Measurements from ENCODE around the gene RALGPS1. TPM values are rescaled to one million over a fixed set of nuclear protein-coding genes. Genes with fewer than 3 reads are reported as not detected.

RALGPS1 gene
- total RNA-seq, 4 donors from 2014 or later: 2.2 to 10.3 (median 5.4) TPM

- intact Hi-C loops (cut with DNase I; ENCODE audit: low total_unique reads) (loop anchor here (5.0 kb wide), 1 partner anchor 94 kb away; no protein-coding TSS in a partner anchor), in situ Hi-C loops (cut with MboI; ENCODE audit: low sequenced_read_pairs in 4 of 4) (loop anchor here in 2 of 4 donors (5.0 kb wide), 1 partner anchor 254 kb away; no protein-coding TSS in a partner anchor)
- Histone ChIP-seq H3K4me3 (no peak overlapping the region), H3K4me1 (peaks cover 29 to 41% of the 10 kb centered on the region in 2 donors), H3K36me3 (no peaks in the 10 kb centered on the region), H3K9me3 (no peaks in the 10 kb centered on the region), H3K27me3 (no peaks in the 10 kb centered on the region), H3K27ac (peak overlapping the region in 2 of 4 donors; percentile 47 to 56)
- DNase-seq (no peak), ATAC-seq (no peak)
- TF ChIP-seq CTCF (IDR thresholded peaks at IDR 0.05 in 4 of 5, conservative IDR thresholded peaks at IDR 0.05 in 1 of 5): no peak
- no peak for TF ChIP-seq POLR2A (IDR thresholded peaks at IDR 0.05)
These were observed 281.6 kb downstream of the RALGPS1 start for GRCh38 chr9:127195976-127196825.

- peak overlapping the region; percentile 29 to 57 (median 52) for H3K27ac ChIP-seq
- ATAC-seq: no peak
- H3K9me3 ChIP-seq: no peaks in the 10 kb centered on the region
- H3K4me3 ChIP-seq: no peak overlapping the region
- H3K36me3 ChIP-seq: no peaks in the 10 kb centered on the region
- TF ChIP-seq CTCF (IDR thresholded peaks at IDR 0.05 in 4 of 5, conservative IDR thresholded peaks at IDR 0.05 in 1 of 5): no peak
- TF ChIP-seq POLR2A (IDR thresholded peaks at IDR 0.05): no peak
- peaks cover 29 to 41% of the 10 kb centered on the region in 2 donors for H3K4me1 ChIP-seq
- H3K27me3 ChIP-seq: no peaks in the 10 kb centered on the region
- DNase-seq: no peak
- intact Hi-C loops (cut with DNase I; ENCODE audit: low total_unique reads): loop anchor here (5.0 kb wide), 1 partner anchor 94 kb away; no protein-coding TSS in a partner anchor
- in situ Hi-C loops (cut with MboI; ENCODE audit: low sequenced_read_pairs in 4 of 4): loop anchor here in 2 of 4 donors (5.0 kb wide), 1 partner anchor 254 kb away; no protein-coding TSS in a partner anchor
These were observed 282.2 kb downstream of the RALGPS1 start for GRCh38 chr9:127196826-127197145.

GRCh38 chr9:127197186-127197860 lies 282.7 kb downstream of the RALGPS1 start:
- H3K9me3 ChIP-seq: no peaks in the 10 kb centered on the region
- intact Hi-C loops (cut with DNase I; ENCODE audit: low total_unique reads) (loop anchor here (5.0 kb wide), 1 partner anchor 95 kb away; no protein-coding TSS in a partner anchor), in situ Hi-C loops (cut with MboI; ENCODE audit: low sequenced_read_pairs in 4 of 4) (loop anchor here in 2 of 4 donors (5.0 kb wide), 1 partner anchor 255 kb away; no protein-coding TSS in a partner anchor)
- ATAC-seq (no peak), DNase-seq (no peak)
- H3K4me1 ChIP-seq: peaks cover 29 to 41% of the 10 kb centered on the region in 2 donors
- H3K4me3 ChIP-seq: no peak overlapping the region
- no peaks in the 10 kb centered on the region for H3K36me3 ChIP-seq
- H3K27me3 ChIP-seq: no peaks in the 10 kb centered on the region
- TF ChIP-seq POLR2A (IDR thresholded peaks at IDR 0.05): no peak
- H3K27ac ChIP-seq: peak overlapping the region; percentile 29 to 57 (median 52)

- Histone ChIP-seq H3K4me1 (peaks cover 29 to 41% of the 10 kb centered on the region in 2 donors), H3K4me3 (no peak overlapping the region), H3K9me3 (no peaks in the 10 kb centered on the region), H3K36me3 (no peaks in the 10 kb centered on the region), H3K27me3 (no peaks in the 10 kb centered on the region), H3K27ac (peak overlapping the region; percentile 29 to 57 (median 49))
- peak in 1 of 2 donors; percentile 7 for ATAC-seq
- TF ChIP-seq POLR2A (IDR thresholded peaks at IDR 0.05): no peak
- no peak for TF ChIP-seq CTCF (IDR thresholded peaks at IDR 0.05 in 4 of 5, conservative IDR thresholded peaks at IDR 0.05 in 1 of 5)
- no peak for DNase-seq
- intact Hi-C loops (cut with DNase I; ENCODE audit: low total_unique reads) (loop anchor here (2.0 to 5.0 kb wide), 2 partner anchors 96 to 231 kb away; no protein-coding TSS in a partner anchor), in situ Hi-C loops (cut with MboI; ENCODE audit: low sequenced_read_pairs in 4 of 4) (loop anchor here in 2 of 4 donors (5.0 kb wide), 1 partner anchor 256 kb away; no protein-coding TSS in a partner anchor)
These were observed 283.4 kb downstream of the RALGPS1 start for GRCh38 chr9:127197861-127198430.

Measured in gastrocnemius medialis (tissue), 4 donors.